ENCODE measurements around the gene WRAP73. TPM values are rescaled to one million over a fixed set of nuclear protein-coding genes. Genes with fewer than 3 reads are reported as not detected.

WRAP73 gene
- total RNA-seq, 1 donor from 2014 or later = 23.3 TPM

GRCh38 chr1:3590951-3591865, 58.7 kb downstream of the WRAP73 start:
- intact Hi-C loops (cut with DNase I) = no loop called here
- no peak for DNase-seq (ENCODE audit: extremely low spot score in 2 of 2)
- Histone ChIP-seq H3K27ac (no peak overlapping the region), H3K4me1 (no peaks in the 10 kb centered on the region), H3K27me3 (no peaks in the 10 kb centered on the region), H3K36me3 (no peaks in the 10 kb centered on the region), H3K9me3 (no peaks in the 10 kb centered on the region), H3K4me3 (no peak overlapping the region)
- no peak for TF ChIP-seq POLR2AphosphoS5 (IDR thresholded peaks at IDR 0.05; ENCODE audit: insufficient read depth in 1 of 2, low read depth in 1 of 2)
- TF ChIP-seq POLR2A (IDR thresholded peaks at IDR 0.05) = no peak
- TF ChIP-seq CTCF (IDR thresholded peaks at IDR 0.05) = no peak

- Histone ChIP-seq H3K9me3 (no peaks in the 10 kb centered on the region), H3K27ac (no peak overlapping the region), H3K4me1 (no peaks in the 10 kb centered on the region), H3K36me3 (no peaks in the 10 kb centered on the region), H3K4me3 (no peak overlapping the region), H3K27me3 (no peaks in the 10 kb centered on the region)
- no peak for TF ChIP-seq POLR2A (IDR thresholded peaks at IDR 0.05)
- no peak for TF ChIP-seq POLR2AphosphoS5 (IDR thresholded peaks at IDR 0.05; ENCODE audit: insufficient read depth in 1 of 2, low read depth in 1 of 2)
- no peak for TF ChIP-seq CTCF (IDR thresholded peaks at IDR 0.05)
- intact Hi-C loops (cut with DNase I) = no loop called here
- no peak for DNase-seq (ENCODE audit: extremely low spot score in 2 of 2)
Measured at GRCh38 chr1:3590139-3590763, 59.7 kb downstream of the WRAP73 start.

GRCh38 chr1:3588395-3588794, 61.5 kb downstream of the WRAP73 start:
- intact Hi-C loops (cut with DNase I) = no loop called here
- Histone ChIP-seq H3K9me3 (no peaks in the 10 kb centered on the region), H3K36me3 (no peaks in the 10 kb centered on the region), H3K4me1 (no peaks in the 10 kb centered on the region), H3K4me3 (no peak overlapping the region), H3K27me3 (no peaks in the 10 kb centered on the region), H3K27ac (no peak overlapping the region)
- no peak for TF ChIP-seq POLR2A (IDR thresholded peaks at IDR 0.05)
- no peak for TF ChIP-seq CTCF (IDR thresholded peaks at IDR 0.05)
- no peak for TF ChIP-seq POLR2AphosphoS5 (IDR thresholded peaks at IDR 0.05; ENCODE audit: insufficient read depth in 1 of 2, low read depth in 1 of 2)
- DNase-seq (ENCODE audit: extremely low spot score in 2 of 2) = no peak

- no peaks in the 10 kb centered on the region for H3K9me3 ChIP-seq
- no peaks in the 10 kb centered on the region for H3K4me1 ChIP-seq
- intact Hi-C loops (cut with DNase I) = no loop called here
- H3K36me3 ChIP-seq = no peaks in the 10 kb centered on the region
- no peak overlapping the region for H3K27ac ChIP-seq
- no peak for TF ChIP-seq CTCF (IDR thresholded peaks at IDR 0.05)
- no peak for TF ChIP-seq POLR2AphosphoS5 (IDR thresholded peaks at IDR 0.05; ENCODE audit: insufficient read depth in 1 of 2, low read depth in 1 of 2)
- TF ChIP-seq POLR2A (IDR thresholded peaks at IDR 0.05) = no peak
- no peak overlapping the region for H3K4me3 ChIP-seq
- no peak for DNase-seq (ENCODE audit: extremely low spot score in 2 of 2)
- H3K27me3 ChIP-seq = no peaks in the 10 kb centered on the region
Measured at GRCh38 chr1:3586986-3587759, 62.7 kb downstream of the WRAP73 start.
